Subcutaneous adipose tissue (tissue), 4 donors: ENCODE results near the gene RNF113B. TPM values are rescaled to one million over a fixed set of nuclear protein-coding genes. Genes with fewer than 3 reads are reported as not detected.

Source experiments
- total RNA-seq, 4 donors: library from RNA; depleted of rRNA; stranded (reverse); fragments of >200 nt; gene quantifications; one replicate each; pipeline ENCODE4 v1.1.0, GENCODE V29; 2016
- TF ChIP-seq, protein P1 (sequence below): fragments of 450-650 bp; IDR thresholded peaks from one replicate; pipeline ENCODE4 v1.5.1; 2016; ENCODE audit warnings: low read depth, mild to moderate bottlenecking, control low read depth, antibody characterized with exemption, moderate library complexity

The RNF113B gene
- total RNA-seq, 4 donors from 2014 or later, result not detected

DNA sequence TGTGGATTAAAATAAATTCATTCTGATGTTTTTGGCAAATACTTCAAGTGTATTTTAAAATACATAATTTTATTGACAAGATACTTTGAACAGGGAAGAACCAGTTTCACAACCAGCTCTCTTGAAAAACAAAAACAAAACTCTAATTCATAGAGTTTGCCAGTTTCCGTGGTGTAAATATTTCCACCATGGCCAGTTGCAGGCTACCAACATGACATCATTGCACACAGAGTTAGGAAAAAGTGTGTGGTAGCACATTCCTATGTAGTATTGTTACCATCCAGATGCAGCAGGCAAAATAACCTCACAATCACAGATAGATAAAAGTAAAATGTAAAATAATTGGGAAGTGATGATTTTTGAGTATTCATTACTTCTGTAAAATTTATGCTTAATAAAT lies 7.7 kb upstream of the RNF113B start:
- TF ChIP-seq, protein P1, sequence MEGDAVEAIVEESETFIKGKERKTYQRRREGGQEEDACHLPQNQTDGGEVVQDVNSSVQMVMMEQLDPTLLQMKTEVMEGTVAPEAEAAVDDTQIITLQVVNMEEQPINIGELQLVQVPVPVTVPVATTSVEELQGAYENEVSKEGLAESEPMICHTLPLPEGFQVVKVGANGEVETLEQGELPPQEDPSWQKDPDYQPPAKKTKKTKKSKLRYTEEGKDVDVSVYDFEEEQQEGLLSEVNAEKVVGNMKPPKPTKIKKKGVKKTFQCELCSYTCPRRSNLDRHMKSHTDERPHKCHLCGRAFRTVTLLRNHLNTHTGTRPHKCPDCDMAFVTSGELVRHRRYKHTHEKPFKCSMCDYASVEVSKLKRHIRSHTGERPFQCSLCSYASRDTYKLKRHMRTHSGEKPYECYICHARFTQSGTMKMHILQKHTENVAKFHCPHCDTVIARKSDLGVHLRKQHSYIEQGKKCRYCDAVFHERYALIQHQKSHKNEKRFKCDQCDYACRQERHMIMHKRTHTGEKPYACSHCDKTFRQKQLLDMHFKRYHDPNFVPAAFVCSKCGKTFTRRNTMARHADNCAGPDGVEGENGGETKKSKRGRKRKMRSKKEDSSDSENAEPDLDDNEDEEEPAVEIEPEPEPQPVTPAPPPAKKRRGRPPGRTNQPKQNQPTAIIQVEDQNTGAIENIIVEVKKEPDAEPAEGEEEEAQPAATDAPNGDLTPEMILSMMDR, result no peak

DNA sequence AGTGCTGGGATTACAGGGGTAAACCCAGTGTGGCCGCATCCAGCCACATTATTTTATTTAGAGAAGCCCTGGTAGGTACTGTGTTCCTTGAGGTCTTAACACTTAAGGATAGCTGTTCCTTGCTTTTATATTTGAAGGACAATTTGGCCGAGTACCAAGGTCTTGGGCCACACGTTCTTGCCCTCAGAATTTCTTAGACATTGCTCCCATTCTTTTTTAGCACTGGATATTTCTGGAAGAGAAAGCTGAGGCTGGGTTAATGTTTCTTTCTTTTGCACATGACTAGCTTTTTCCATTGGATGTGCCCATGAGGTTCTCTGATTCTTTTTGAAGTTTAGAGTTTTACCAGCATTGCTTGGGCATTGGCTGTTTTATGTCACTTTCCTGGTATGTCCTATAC lies 5.5 kb upstream of the RNF113B start:
- TF ChIP-seq, protein P1, result no peak

DNA sequence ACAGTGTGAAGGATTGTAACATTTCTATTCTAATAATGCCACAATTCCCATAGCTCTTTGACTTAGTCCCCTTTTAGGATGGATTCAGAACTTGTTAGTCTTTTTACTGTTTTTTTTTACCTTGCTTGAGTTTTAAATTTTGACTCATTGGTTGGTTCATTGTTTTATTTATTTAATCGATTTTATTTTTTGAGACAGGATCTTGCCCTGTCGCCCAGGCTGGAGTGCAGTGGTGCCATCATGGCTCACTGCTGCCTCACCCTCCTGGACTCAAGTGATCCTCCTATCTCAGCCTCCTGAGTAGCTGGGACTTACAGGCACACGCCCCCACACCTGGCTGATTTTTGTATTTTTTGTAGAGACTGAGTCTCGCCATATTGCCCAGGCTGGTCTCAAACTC lies 5.1 kb upstream of the RNF113B start:
- TF ChIP-seq, protein P1, result no peak

DNA sequence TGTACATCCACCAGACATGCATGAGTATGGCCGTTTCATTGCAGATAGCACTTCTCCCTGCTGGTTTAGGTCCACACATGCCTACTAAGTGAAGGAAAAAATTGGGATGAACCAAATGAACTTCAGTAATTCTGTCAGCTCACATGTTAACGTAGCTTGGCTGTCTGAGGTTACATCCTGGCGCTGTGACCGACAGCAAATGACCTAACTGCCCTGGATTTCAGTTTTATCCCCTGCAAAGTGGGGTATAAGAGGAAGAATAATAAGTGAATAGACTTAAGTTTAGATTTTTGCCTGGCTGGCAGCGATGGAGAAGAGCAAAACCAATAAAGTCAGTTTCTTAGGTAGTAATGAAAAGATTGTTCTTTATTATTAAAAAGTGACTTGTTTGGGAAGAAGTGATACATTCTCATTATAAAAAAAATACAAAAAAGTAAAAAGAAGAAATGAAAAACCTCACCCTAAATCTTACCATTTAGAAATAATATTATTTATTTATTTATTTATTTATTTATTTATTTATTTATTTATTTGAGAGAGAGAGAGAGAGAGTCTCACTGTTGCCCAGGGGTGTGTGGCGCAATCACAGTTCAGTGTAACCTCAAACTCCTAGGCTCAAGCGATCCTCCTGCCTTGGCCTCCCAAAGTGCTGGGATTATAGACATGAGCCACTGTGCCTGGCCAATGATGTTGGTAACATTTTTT lies 4.2 kb upstream of the RNF113B start:
- TF ChIP-seq, protein P1, result no peak

DNA sequence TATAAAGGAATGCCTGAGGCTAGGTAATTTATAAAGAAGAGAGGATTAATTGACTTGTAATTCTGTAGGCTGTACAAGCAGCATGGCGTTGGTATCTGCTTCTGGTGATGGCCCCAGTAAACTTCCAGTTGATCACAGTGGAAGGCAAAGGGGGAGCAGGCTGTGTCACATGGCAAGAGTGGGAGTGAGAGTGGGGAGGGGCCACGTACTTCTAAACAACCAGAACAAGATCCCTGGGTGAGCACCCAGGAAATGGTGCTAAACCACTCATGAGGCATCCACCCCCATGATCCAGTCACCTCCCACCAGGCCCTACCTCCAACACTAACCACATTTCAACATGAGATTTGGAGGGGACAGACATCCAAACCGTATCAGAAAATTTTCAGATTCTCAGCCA lies 3.0 kb upstream of the RNF113B start:
- TF ChIP-seq, protein P1, result no peak

DNA sequence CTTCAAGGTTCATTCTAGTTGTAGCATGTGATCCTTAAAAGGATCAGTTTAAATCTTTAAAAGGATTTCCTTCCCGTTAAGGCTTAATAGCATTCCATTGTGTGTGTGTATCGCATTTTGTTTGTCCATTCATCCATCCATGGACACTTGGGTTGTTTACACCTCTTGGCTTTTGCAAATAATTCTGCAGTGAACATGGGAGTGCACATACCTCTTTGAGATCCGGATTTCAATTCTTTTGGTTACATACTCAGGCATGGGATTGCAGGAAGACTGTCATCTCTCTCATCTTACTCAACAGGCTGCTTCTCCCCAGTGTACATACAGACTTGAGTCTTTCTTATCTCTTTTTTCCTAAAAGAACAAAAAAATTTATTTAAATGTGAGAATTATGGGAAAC lies 1.2 kb downstream of the RNF113B start:
- TF ChIP-seq, protein P1, result no peak

DNA sequence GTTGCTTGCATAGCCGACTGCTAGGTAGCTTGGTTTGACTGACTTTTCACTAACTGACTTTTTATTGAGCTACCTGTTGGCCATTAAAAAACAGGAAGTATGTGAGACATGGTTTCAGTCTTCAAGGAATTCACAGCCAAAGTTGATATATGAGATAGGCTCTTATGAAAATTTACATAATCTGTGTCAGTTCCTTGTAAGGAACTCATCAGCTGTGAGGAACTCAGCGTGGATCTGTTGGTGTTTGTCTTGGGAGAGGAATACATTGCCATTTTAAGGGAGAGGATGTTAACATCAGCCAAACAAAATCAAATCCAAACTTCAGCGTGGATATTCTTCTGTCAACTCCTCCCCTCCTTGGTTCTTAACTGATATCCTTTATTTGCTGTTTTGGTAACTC lies 2.0 kb downstream of the RNF113B start:
- TF ChIP-seq, protein P1, result no peak
